Esophagus muscularis mucosa (tissue), 4 donors: Measurements from ENCODE around the gene GNAZ. TPM values are rescaled to one million over a fixed set of nuclear protein-coding genes. Genes with fewer than 3 reads are reported as not detected.

Experiments used
- DNase-seq: peaks from one replicate; pipeline ENCODE4 v3.0.0-alpha.2; 2017; ENCODE audit errors: extremely low spot score
- H3K27ac ChIP-seq, 4 donors: fragments of 200-600 bp; sonication (generic); replicated peaks in 1 of 4; 1 replicate in 3 of 4; 2 replicates in 1 of 4; pipeline ENCODE4 v1.5.1; 2016 to 2019; ENCODE audit warnings: mild to moderate bottlenecking in 1 of 4
- H3K27me3 ChIP-seq, 4 donors: fragments of 200-600 bp; sonication (generic); one replicate each; pipeline versions ENCODE4 v1.5.1 to v1.6.0; 2016 to 2019
- H3K36me3 ChIP-seq, 4 donors: fragments of 200-600 bp; sonication (generic); one replicate each; pipeline ENCODE4 v1.5.1; 2016 to 2019
- H3K4me1 ChIP-seq, 4 donors: fragments of 200-600 bp; sonication (generic); one replicate each; pipeline ENCODE4 v1.5.1; 2016 to 2019
- H3K4me3 ChIP-seq, 4 donors: fragments of 200-600 bp; sonication (generic); 1 replicate in 2 of 4; 2 replicates in 2 of 4; pipeline ENCODE4 v1.5.1; 2016 to 2019; ENCODE audit warnings: mild to moderate bottlenecking in 4 of 4, moderate library complexity in 1 of 4
- H3K9me3 ChIP-seq, 4 donors: fragments of 200-600 bp; sonication (generic); 1 replicate in 3 of 4; 2 replicates in 1 of 4; pipeline ENCODE4 v1.5.1; 2016 to 2019
- CTCF ChIP-seq, 3 experiments: fragments of 200-600 bp in 2 of 3; fragments of 450-650 bp in 1 of 3; sonication (generic) in 2 of 3; IDR thresholded peaks; one replicate each; pipeline ENCODE4 v1.5.1; 2017 to 2019; ENCODE audit warnings: antibody characterized with exemption in 3 of 3, mild to moderate bottlenecking in 2 of 3, moderate library complexity in 1 of 3
- EP300 ChIP-seq: sonication (generic); formaldehyde crosslinking; IDR thresholded peaks from one replicate; pipeline ENCODE4 v1.6.1; 2017; ENCODE audit warnings: antibody characterized with exemption
- POLR2A ChIP-seq: fragments of 450-650 bp; IDR thresholded peaks from one replicate; pipeline ENCODE4 v1.6.1; 2017; ENCODE audit warnings: antibody characterized with exemption, moderate library complexity, mild to moderate bottlenecking, low read depth
- POLR2AphosphoS5 ChIP-seq, 2 donors: sonication (generic); formaldehyde crosslinking; IDR thresholded peaks; one replicate each; pipeline ENCODE4 v1.6.1; 2017; ENCODE audit warnings: antibody characterized with exemption in 2 of 2
- WGBS: methylation state at CpG from one replicate; pipeline ENCODE4 v1.1.5; 2018; 5-methylcytosine and 5-hydroxymethylcytosine counted together
- intact Hi-C: fragments of 100-400 bp; cut with DNase I; formaldehyde crosslinking; loops from one replicate; pipeline ENCODE4 v1.15.1; 2023
- total RNA-seq, 4 donors: library from RNA; depleted of rRNA; stranded (reverse); fragments of >200 nt; gene quantifications; one replicate each; pipeline versions ENCODE4 v1.1.0 to v1.2.1, GENCODE V29; 2016

GNAZ gene
- total RNA-seq, 4 donors from 2014 or later = 51.7 to 79.5 (median 64.6) TPM

GRCh38 chr22:23033116-23033905 is 37.0 kb upstream of the GNAZ start:
- peak; percentile 79 for DNase-seq
- 91% methylated on average over 5 of the region's 6 CpGs for WGBS
- Histone ChIP-seq H3K4me3 (no peak overlapping the region), H3K27ac (no peak overlapping the region), H3K9me3 (no peaks in the 10 kb centered on the region), H3K36me3 (no peaks in the 10 kb centered on the region), H3K4me1 (no peaks in the 10 kb centered on the region), H3K27me3 (peaks cover 0 to 25% (median 0%) of the 10 kb centered on the region in 4 donors)
- intact Hi-C loops = no loop called here
- TF ChIP-seq EP300 (no peak), POLR2AphosphoS5 (IDR thresholded peaks at IDR 0.05) (no peak), CTCF (IDR thresholded peaks at IDR 0.05) (no peak), POLR2A (no peak)

- no peak overlapping the region for H3K27ac ChIP-seq
- no peaks in the 10 kb centered on the region for H3K36me3 ChIP-seq
- intact Hi-C loops = no loop called here
- H3K9me3 ChIP-seq = no peaks in the 10 kb centered on the region
- peak; percentile 74 for DNase-seq
- no peaks in the 10 kb centered on the region for H3K4me1 ChIP-seq
- H3K4me3 ChIP-seq = no peak overlapping the region
- 86% methylated on average over 10 of the region's 10 CpGs for WGBS
- no peak for TF ChIP-seq POLR2A
- TF ChIP-seq POLR2AphosphoS5 (IDR thresholded peaks at IDR 0.05) = no peak
- TF ChIP-seq EP300 = no peak
- no peak for TF ChIP-seq CTCF (IDR thresholded peaks at IDR 0.05)
- H3K27me3 ChIP-seq = peaks cover 0 to 32% (median 0%) of the 10 kb centered on the region in 4 donors
Observed at GRCh38 chr22:23034621-23035556, 35.4 kb upstream of the GNAZ start.

DNA sequence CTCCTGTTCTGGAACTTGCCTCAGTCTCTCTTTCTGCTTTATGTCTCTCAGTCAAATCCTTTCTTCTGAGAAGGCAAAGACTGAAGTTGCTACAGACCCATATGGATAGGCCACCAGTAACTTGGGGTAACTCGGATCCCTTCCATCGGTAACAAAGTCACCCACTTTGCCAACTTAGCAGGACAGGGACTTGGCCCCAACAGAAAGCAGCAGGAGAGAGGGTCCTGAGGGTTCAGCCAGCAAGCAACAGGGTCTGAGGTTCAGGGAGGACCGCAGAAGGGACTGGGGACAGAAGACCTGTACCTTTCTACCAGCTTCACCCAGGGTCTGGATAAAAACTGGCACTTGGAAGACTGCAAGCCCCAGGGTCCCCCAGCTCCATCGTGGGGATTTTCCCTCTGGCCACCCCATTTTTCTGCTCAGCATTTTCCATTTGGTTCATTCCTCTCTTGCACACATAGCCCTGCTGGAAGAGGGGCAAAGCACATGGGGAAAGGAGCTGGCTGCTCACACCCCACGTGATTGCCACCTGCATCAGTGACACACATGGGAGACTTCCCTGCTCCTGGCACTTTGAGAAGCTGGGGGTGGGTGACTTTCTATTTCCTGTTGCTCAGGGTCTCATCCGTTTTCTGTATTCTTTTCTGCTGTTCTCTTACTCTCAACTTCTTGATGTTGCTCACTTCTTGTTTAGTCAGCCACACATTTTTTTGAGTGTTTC is 34.6 kb upstream of the GNAZ start:
- no peak overlapping the region for H3K4me3 ChIP-seq
- TF ChIP-seq CTCF (IDR thresholded peaks at IDR 0.05) (no peak), POLR2AphosphoS5 (IDR thresholded peaks at IDR 0.05) (no peak), POLR2A (no peak), EP300 (no peak)
- peak; percentile 75 for DNase-seq
- WGBS = 83% methylated on average over 6 of the region's 6 CpGs
- H3K9me3 ChIP-seq = no peaks in the 10 kb centered on the region
- no peaks in the 10 kb centered on the region for H3K4me1 ChIP-seq
- intact Hi-C loops = no loop called here
- H3K36me3 ChIP-seq = no peaks in the 10 kb centered on the region
- H3K27me3 ChIP-seq = peaks cover 0 to 32% (median 0%) of the 10 kb centered on the region in 4 donors
- H3K27ac ChIP-seq = no peak overlapping the region

GRCh38 chr22:23036684-23037428 is 33.5 kb upstream of the GNAZ start:
- H3K27me3 ChIP-seq = peaks cover 0 to 32% (median 0%) of the 10 kb centered on the region in 4 donors
- no peak overlapping the region for H3K27ac ChIP-seq
- no peaks in the 10 kb centered on the region for H3K4me1 ChIP-seq
- intact Hi-C loops = no loop called here
- no peaks in the 10 kb centered on the region for H3K36me3 ChIP-seq
- H3K9me3 ChIP-seq = no peaks in the 10 kb centered on the region
- H3K4me3 ChIP-seq = no peak overlapping the region
- no peak for TF ChIP-seq POLR2A
- no peak for TF ChIP-seq EP300
- no peak for TF ChIP-seq POLR2AphosphoS5 (IDR thresholded peaks at IDR 0.05)
- no peak for TF ChIP-seq CTCF (IDR thresholded peaks at IDR 0.05)
- WGBS = 63% methylated on average over 6 of the region's 6 CpGs
- peak; percentile 66 for DNase-seq
